Colonic mucosa (tissue), 4 donors: Measurements from ENCODE around the gene FAAP100. TPM values are rescaled to one million over a fixed set of nuclear protein-coding genes. Genes with fewer than 3 reads are reported as not detected.
"Not testable (repeated sequence)": the region's sequence is repeated elsewhere in the genome, so short reads cannot be mapped to it uniquely, and the experiment has no call there.

Experiments used
- DNase-seq: peaks from one replicate; pipeline ENCODE4 v3.0.0-alpha.2; 2020
- H3K27ac ChIP-seq: fragments of 200-600 bp; one replicate; pipeline ENCODE4 v1.8.0; 2021
- H3K27me3 ChIP-seq: fragments of 200-600 bp; one replicate; pipeline ENCODE4 v1.8.0; 2021
- H3K36me3 ChIP-seq: fragments of 200-600 bp; one replicate; pipeline ENCODE4 v1.8.0; 2021
- H3K4me1 ChIP-seq: fragments of 200-600 bp; one replicate; pipeline ENCODE4 v1.8.0; 2021; ENCODE audit warnings: mild to moderate bottlenecking
- H3K4me3 ChIP-seq: fragments of 200-600 bp; one replicate; pipeline ENCODE4 v1.8.0; 2021
- H3K9ac ChIP-seq, 2 donors: one replicate each; pipeline ENCODE4 v1.7.0; 2013; ENCODE audit warnings: control low read depth in 2 of 2, low read depth in 2 of 2, low read length in 2 of 2
- H3K9me3 ChIP-seq: fragments of 200-600 bp; one replicate; pipeline ENCODE4 v1.8.0; 2021
- intact Hi-C: fragments of 100-400 bp; cut with DNase I; formaldehyde crosslinking; loops from one replicate; pipeline ENCODE4 v1.14.1; 2022
- total RNA-seq, 2 donors: library from RNA; stranded (reverse); fragmentation: NEBNext Ultra II Directional in 1 of 2; extraction: Animal tissue kit (Norgen Biotek cat#: 25700) in 1 of 2; gene quantifications; one replicate each; pipeline ENCODE4 v1.2.1, GENCODE V29; 2021
- TF ChIP-seq, protein P1 (sequence below): fragments of 200-600 bp; IDR thresholded peaks from one replicate; pipeline ENCODE4 v1.8.0; 2022; ENCODE audit warnings: antibody characterized with exemption, mild to moderate bottlenecking
- donor health status: healthy.
- donor health status: DM: no; HTN: no; CAD: no.
- donor health status: DM: no; HTN: no; CAD: no.

The FAAP100 gene
- total RNA-seq, 2 donors from 2014 or later = 16.5 to 34.3 TPM

DNA sequence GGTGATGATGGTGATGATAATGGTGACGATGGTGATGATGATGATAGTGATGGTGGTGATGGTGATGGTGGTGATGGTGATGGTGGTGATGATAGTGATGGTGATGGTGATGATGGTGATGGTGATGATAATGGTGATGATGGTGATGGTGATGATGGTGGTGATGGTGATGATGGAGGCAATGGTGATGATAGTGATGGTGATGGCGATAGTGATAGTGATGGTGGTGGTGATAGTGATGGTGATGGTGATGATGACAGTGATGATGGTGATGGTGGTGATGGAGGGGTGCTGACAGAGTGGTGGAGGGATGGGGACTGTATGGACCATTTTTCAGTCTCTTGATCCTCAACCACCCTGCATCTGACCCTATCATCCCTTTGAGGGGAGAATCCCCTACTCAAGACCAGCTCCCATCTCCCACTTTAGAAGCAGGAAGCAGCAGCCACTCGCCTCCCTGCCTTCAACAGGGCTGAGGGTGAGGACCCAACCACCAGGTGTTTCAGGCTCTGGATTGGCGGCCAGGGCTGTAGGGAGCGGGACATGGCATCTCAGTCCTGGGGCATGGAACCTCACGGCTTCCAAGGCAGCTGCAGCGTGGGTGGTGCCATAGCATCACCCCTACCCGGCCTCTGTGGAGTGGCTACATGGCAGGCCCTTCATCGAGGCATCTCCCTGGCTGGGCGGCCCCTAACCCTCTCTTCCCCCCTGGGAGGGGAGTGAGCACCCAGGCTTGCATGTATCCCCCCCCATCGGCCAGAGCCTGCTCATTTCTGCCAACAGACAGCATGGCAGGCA is 19.5 kb downstream of the FAAP100 start:
- TF ChIP-seq, protein P1, sequence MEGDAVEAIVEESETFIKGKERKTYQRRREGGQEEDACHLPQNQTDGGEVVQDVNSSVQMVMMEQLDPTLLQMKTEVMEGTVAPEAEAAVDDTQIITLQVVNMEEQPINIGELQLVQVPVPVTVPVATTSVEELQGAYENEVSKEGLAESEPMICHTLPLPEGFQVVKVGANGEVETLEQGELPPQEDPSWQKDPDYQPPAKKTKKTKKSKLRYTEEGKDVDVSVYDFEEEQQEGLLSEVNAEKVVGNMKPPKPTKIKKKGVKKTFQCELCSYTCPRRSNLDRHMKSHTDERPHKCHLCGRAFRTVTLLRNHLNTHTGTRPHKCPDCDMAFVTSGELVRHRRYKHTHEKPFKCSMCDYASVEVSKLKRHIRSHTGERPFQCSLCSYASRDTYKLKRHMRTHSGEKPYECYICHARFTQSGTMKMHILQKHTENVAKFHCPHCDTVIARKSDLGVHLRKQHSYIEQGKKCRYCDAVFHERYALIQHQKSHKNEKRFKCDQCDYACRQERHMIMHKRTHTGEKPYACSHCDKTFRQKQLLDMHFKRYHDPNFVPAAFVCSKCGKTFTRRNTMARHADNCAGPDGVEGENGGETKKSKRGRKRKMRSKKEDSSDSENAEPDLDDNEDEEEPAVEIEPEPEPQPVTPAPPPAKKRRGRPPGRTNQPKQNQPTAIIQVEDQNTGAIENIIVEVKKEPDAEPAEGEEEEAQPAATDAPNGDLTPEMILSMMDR = no peak
- H3K9ac ChIP-seq = no peak overlapping the region
- H3K4me1 ChIP-seq = peaks cover 13% of the 10 kb centered on the region
- intact Hi-C loops = no loop called here
- H3K27me3 ChIP-seq = peaks cover 38% of the 10 kb centered on the region
- DNase-seq = no peak
- no peaks in the 10 kb centered on the region for H3K36me3 ChIP-seq
- H3K9me3 ChIP-seq = no peaks in the 10 kb centered on the region
- H3K27ac ChIP-seq = no peak overlapping the region
- H3K4me3 ChIP-seq = no peak overlapping the region

DNA sequence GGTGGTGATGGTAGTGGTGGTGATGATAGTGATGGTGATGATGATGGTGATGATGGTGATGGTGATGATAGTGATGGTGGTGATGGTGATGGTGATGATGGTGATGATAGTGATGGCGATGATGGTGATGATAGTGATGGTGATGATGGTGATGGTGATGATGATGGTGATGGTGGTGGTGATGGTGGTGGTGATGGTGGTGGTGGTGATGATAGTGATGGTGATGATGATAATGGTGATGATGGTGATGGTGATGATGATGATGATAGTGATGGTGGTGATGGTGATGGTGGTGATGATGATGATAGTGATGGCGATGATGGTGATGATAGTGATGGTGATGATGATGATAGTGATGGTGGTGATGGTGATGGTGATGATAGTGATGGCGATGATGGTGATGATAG is 20.2 kb downstream of the FAAP100 start:
- H3K4me3 ChIP-seq, intact Hi-C loops, H3K27ac ChIP-seq, DNase-seq, H3K9me3 ChIP-seq, H3K9ac ChIP-seq, H3K4me1 ChIP-seq, H3K36me3 ChIP-seq: not testable (repeated sequence)
- H3K27me3 ChIP-seq = peaks cover 38% of the 10 kb centered on the region

DNA sequence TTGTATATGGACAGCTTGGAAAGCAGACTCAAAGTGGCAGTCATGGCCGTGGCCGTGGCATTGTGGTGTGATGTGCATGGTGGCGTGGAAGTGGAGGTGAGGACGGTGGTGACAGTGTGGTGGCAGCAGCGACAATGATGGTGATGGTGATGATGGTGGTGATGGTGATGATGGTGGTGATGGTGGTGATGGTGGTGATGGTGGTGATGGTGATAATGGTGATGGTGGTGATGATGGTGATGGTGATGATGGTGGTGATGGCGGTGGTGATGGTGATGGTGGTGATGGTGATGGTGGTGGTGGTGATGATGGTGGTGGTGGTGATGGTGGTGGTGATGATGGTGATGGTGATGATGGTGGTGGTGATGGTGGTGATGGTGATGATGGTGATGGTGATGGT is 21.1 kb downstream of the FAAP100 start:
- H3K9me3 ChIP-seq, H3K36me3 ChIP-seq, H3K4me3 ChIP-seq, H3K4me1 ChIP-seq, intact Hi-C loops, H3K27ac ChIP-seq, H3K9ac ChIP-seq, DNase-seq: not testable (repeated sequence)
- H3K27me3 ChIP-seq = peaks cover 38% of the 10 kb centered on the region

DNA sequence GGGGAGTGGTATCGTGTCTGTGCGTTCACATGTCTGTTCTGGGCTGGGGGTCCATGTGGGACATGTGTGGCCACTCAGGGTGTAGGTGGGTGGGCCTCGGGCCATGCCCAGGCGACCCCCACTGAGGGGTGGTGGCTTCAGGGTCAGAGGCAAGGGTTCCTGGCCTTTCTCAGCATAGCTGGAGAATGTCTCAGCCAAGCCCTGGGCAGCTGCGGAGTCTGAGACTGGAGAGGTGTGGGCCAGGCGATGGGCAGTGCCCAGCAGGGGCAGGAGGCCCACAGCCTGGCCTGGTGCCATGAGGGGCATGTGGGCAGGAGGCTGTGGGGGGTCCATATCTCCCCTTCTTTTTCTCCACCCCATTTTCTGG is 22.7 kb downstream of the FAAP100 start:
- intact Hi-C loops = no loop called here
- Histone ChIP-seq H3K27ac (no peak overlapping the region), H3K9ac (no peak overlapping the region), H3K27me3 (peaks cover 41% of the 10 kb centered on the region), H3K4me1 (no peaks in the 10 kb centered on the region), H3K9me3 (no peaks in the 10 kb centered on the region), H3K36me3 (no peaks in the 10 kb centered on the region), H3K4me3 (no peak overlapping the region)
- TF ChIP-seq, protein P1 = no peak
- DNase-seq = no peak

DNA sequence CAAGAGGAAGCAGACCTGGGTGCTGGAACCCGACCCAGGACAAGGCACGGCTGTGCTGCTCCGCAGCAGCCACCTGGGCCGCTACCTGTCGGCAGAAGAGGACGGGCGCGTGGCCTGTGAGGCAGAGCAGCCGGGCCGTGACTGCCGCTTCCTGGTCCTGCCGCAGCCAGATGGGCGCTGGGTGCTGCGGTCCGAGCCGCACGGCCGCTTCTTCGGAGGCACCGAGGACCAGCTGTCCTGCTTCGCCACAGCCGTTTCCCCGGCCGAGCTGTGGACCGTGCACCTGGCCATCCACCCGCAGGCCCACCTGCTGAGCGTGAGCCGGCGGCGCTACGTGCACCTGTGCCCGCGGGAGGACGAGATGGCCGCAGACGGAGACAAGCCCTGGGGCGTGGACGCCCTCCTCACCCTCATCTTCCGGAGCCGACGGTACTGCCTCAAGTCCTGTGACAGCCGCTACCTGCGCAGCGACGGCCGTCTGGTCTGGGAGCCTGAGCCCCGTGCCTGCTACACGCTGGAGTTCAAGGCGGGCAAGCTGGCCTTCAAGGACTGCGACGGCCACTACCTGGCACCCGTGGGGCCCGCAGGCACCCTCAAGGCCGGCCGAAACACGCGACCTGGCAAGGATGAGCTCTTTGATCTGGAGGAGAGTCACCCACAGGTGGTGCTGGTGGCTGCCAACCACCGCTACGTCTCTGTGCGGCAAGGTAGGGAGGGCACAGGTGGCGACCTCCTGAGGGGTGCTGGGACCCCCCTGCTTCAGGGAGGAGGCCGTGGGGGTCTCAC is 23.3 kb downstream of the FAAP100 start:
- intact Hi-C loops = no loop called here
- no peak for DNase-seq
- H3K27ac ChIP-seq = no peak overlapping the region
- TF ChIP-seq, protein P1 = no peak
- H3K27me3 ChIP-seq = peaks cover 41% of the 10 kb centered on the region
- H3K9me3 ChIP-seq = no peaks in the 10 kb centered on the region
- H3K4me1 ChIP-seq = no peaks in the 10 kb centered on the region
- H3K4me3 ChIP-seq = no peak overlapping the region
- H3K36me3 ChIP-seq = no peaks in the 10 kb centered on the region
- no peak overlapping the region for H3K9ac ChIP-seq

DNA sequence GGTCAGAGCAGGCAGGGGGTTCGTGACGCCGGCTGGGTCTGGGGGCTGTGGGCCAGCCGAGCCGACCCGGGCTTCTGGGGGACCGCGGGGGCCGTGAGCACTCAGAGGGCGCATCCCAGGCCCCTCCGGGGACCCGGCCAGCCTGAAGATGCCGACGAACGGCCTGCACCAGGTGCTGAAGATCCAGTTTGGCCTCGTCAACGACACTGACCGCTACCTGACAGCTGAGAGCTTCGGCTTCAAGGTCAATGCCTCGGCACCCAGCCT is 23.8 kb downstream of the FAAP100 start:
- intact Hi-C loops = no loop called here
- H3K9ac ChIP-seq = no peak overlapping the region
- H3K27ac ChIP-seq = no peak overlapping the region
- TF ChIP-seq, protein P1 = no peak
- DNase-seq = no peak
- no peak overlapping the region for H3K4me3 ChIP-seq
- no peaks in the 10 kb centered on the region for H3K9me3 ChIP-seq
- peaks cover 41% of the 10 kb centered on the region for H3K27me3 ChIP-seq
- H3K4me1 ChIP-seq = no peaks in the 10 kb centered on the region
- H3K36me3 ChIP-seq = no peaks in the 10 kb centered on the region
